ENCODE data around the gene HAUS7. TPM values are rescaled to one million over a fixed set of nuclear protein-coding genes. Genes with fewer than 3 reads are reported as not detected.
A peak's percentile ranks its signal among the peaks of the same experiment; 100 is the strongest.

The HAUS7 gene
- total RNA-seq, 3 donors from 2014 or later, result 14.2 to 22.5 (median 19.5) TPM

GRCh38 chrX:153473126-153473525 is 2.8 kb upstream of the HAUS7 start:
- ATAC-seq, result no peak
- Histone ChIP-seq H3K4me3 (no peak overlapping the region), H3K9me3 (no peaks in the 10 kb centered on the region), H3K36me3 (ENCODE audit: low read depth) (no peaks in the 10 kb centered on the region), H3K4me1 (ENCODE audit: low read depth) (no peaks in the 10 kb centered on the region)
- DNase-seq, result no peak
- intact Hi-C loops (cut with DNase I, micrococcal nuclease), result no loop called here
- TF ChIP-seq CTCF (IDR thresholded peaks at IDR 0.05), result no peak

DNA sequence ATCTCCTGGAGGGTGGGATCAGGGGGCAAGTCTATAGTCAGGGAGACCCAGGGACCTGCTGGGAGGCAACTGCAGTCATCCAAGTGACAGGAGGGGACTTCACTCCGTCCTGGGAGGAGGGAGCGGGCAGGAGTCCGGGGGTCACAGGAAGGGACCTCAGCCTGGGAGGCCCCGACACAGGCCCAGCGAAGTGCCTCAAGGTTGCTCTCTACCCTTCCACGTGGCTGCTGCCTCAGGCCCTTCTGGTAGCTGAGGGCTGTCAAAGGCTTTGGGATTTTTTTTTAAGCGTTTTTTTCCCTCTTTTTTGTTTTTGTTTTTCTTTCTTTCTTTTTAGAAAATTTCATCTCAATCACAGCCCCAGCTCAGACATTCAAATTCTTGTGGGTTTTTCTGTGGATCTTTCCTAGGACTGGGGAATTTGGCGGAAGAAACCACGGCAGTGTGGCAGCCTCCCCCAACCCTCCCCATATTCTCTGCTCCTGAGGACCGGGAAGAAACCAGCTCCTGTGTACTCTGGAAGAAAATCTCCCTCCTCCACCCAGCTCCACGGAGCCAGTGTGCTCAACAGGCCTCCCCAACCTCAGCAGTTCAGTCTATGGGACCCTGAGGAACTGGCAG is 1.4 kb upstream of the HAUS7 start:
- H3K4me1 ChIP-seq (ENCODE audit: low read depth), result no peaks in the 10 kb centered on the region
- ATAC-seq (no peak), DNase-seq (no peak)
- H3K4me3 ChIP-seq, result no peak overlapping the region
- no peaks in the 10 kb centered on the region for H3K9me3 ChIP-seq
- TF ChIP-seq CTCF (IDR thresholded peaks at IDR 0.05), result no peak
- intact Hi-C loops (cut with DNase I, micrococcal nuclease), result no loop called here
- H3K36me3 ChIP-seq (ENCODE audit: low read depth), result no peaks in the 10 kb centered on the region

DNA sequence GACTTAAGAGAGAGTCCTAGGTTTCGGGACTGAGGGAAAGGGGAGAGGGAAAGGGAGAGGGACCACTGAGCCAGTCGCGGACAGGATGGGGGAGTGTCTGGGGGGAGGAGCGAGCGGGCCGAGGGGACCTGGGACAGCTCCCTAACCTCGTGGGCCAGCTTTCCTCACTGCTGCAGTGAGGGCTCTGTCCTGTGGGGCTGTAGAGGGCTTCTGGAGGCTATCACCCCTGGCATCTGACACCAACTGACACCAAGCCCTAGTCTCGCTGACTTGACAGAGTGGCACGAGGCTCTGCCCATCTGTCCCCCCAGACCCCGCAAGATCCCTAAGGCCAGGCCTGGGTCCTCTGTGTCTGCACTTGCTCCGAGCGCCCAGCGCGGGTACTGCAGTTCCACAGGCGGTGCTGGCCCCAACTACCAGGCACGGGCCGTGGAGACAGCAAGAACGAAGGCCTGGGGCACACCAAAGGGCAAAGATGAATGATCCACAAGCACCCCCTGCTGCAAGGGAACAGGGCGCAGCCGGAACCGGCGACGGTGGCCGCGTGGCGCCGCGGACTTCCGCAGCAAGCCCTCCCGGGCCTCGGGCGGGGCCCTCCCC is 465 bp downstream of the HAUS7 start:
- no peaks in the 10 kb centered on the region for H3K9me3 ChIP-seq
- peak; percentile 45 for ATAC-seq

GRCh38 chrX:153468008-153468580 is 2.3 kb downstream of the HAUS7 start:
- ATAC-seq (no peak), DNase-seq (no peak)
- intact Hi-C loops (cut with DNase I, micrococcal nuclease), result no loop called here

More for the DNA sequence above, 465 bp downstream of the HAUS7 start:
- Histone ChIP-seq H3K4me1 (ENCODE audit: low read depth) (no peaks in the 10 kb centered on the region), H3K36me3 (ENCODE audit: low read depth) (no peaks in the 10 kb centered on the region), H3K4me3 (peak overlapping the region; percentile 32)
- no peak for TF ChIP-seq CTCF (IDR thresholded peaks at IDR 0.05)
- intact Hi-C loops (cut with DNase I, micrococcal nuclease), result no loop called here
- DNase-seq, result peak in 2 of 3 donors; percentile 15 to 30

DNA sequence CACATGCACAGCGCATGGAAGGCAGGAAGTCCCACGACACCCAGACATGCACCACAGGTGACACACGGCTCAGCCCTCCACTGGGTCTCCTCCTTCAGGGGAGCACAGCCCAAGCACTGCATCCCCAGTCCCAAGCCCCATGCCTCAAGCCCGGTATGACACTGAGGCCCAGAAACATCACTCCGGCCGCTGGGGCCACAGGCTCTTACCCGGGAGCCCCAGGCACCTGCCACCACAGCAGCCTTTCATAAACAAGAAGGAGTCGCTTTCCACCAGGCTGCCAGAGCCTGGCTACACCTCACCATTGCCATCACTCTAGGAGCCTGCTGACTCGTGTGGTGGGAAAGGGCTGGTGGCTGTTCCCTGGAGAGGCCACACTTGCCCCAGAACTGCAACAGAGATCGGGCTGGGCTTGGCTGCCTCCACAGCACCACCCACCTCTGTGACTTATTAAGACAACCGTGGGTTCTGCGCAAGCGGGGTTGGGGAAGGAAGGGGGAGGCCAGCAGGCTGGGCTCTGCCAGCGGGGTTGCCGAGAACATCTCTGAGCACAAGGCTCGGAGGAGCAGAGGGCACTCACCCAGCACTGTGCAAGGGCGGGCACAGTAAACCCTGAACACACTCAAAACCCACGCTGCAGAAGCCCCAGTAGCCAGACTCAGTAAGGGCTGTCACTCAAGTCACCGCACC is 4.5 kb downstream of the HAUS7 start:
- no peak overlapping the region for H3K4me3 ChIP-seq
- H3K9me3 ChIP-seq, result no peaks in the 10 kb centered on the region
- ATAC-seq, result no peak
- DNase-seq, result no peak
- no peak for TF ChIP-seq CTCF (IDR thresholded peaks at IDR 0.05)
- intact Hi-C loops (cut with DNase I, micrococcal nuclease), result no loop called here
- no peaks in the 10 kb centered on the region for H3K4me1 ChIP-seq (ENCODE audit: low read depth)
- no peaks in the 10 kb centered on the region for H3K36me3 ChIP-seq (ENCODE audit: low read depth)

More at GRCh38 chrX:153468008-153468580, 2.3 kb downstream of the HAUS7 start:
- Histone ChIP-seq H3K4me1 (ENCODE audit: low read depth) (no peaks in the 10 kb centered on the region), H3K4me3 (no peak overlapping the region), H3K9me3 (no peaks in the 10 kb centered on the region), H3K36me3 (ENCODE audit: low read depth) (no peaks in the 10 kb centered on the region)
- no peak for TF ChIP-seq CTCF (IDR thresholded peaks at IDR 0.05)
